Osteoblast (primary cell): ENCODE data around the gene NPEPPS. TPM values are rescaled to one million over a fixed set of nuclear protein-coding genes. Genes with fewer than 3 reads are reported as not detected.
A peak's percentile ranks its signal among the peaks of the same experiment; 100 is the strongest.

Source experiments
- DNase-seq: peaks from one replicate; pipeline ENCODE4 v3.0.0; 2011; ENCODE audit warnings: low spot score, mixed read lengths; ENCODE audit not compliant: insufficient read length; ENCODE audit errors: missing footprints
- H2AFZ ChIP-seq: 2 replicates; pipeline ENCODE4 v1.6.0; 2011; ENCODE audit warnings: mild to moderate bottlenecking, low read length
- H3K27ac ChIP-seq: 2 replicates; pipeline ENCODE4 v1.5.1; 2011; ENCODE audit warnings: mild to moderate bottlenecking, low read depth, low read length, moderate library complexity
- H3K27me3 ChIP-seq: 2 replicates; pipeline ENCODE4 v1.6.0; 2012; ENCODE audit warnings: mild to moderate bottlenecking, control low read depth, inconsistent platforms, low read length, moderate library complexity; ENCODE audit not compliant: insufficient read depth
- H3K36me3 ChIP-seq: 2 replicates; pipeline ENCODE4 v1.5.1; 2011; ENCODE audit warnings: mild to moderate bottlenecking, low read length, control low read depth, moderate library complexity; ENCODE audit not compliant: insufficient read depth
- H3K4me1 ChIP-seq: 2 replicates; pipeline ENCODE4 v1.5.1; 2011; ENCODE audit warnings: mild to moderate bottlenecking, low read length, control low read depth, moderate library complexity; ENCODE audit not compliant: insufficient read depth
- H3K4me2 ChIP-seq: 2 replicates; pipeline ENCODE4 v1.6.0; 2011; ENCODE audit warnings: mild to moderate bottlenecking, low read length; ENCODE audit not compliant: insufficient read depth
- H3K4me3 ChIP-seq: fragments of 200-600 bp; sonication (generic); 3 replicates; pipeline ENCODE4 v1.5.1; 2012; ENCODE audit warnings: mild to moderate bottlenecking, low read length, inconsistent platforms; ENCODE audit not compliant: insufficient read depth
- H3K79me2 ChIP-seq: 2 replicates; pipeline ENCODE4 v1.6.0; 2012; ENCODE audit warnings: mild to moderate bottlenecking, low read length, control low read depth, inconsistent platforms; ENCODE audit not compliant: insufficient read depth
- H3K9me3 ChIP-seq: 2 replicates; pipeline ENCODE4 v1.5.1; 2011; ENCODE audit warnings: low read depth, low read length, control low read depth
- H4K20me1 ChIP-seq: 2 replicates; pipeline ENCODE4 v1.6.0; 2012; ENCODE audit warnings: mild to moderate bottlenecking, low read length, control low read depth; ENCODE audit not compliant: insufficient read depth
- CTCF ChIP-seq: IDR thresholded peaks from 2 replicates; pipeline ENCODE4 v1.5.1; 2011; ENCODE audit warnings: mild to moderate bottlenecking, low read depth, low read length, moderate library complexity; ENCODE audit errors: extremely low read depth
- small RNA-seq: library from RNA; depleted of rRNA; stranded (forward); fragments of <200 nt; gene quantifications from one replicate; pipeline ENCODE3, GENCODE V24; 2012
- total RNA-seq: library from RNA; depleted of rRNA; stranded (reverse); fragments of >200 nt; gene quantifications from 2 replicates; pipeline ENCODE4 v1.2.3, GENCODE V29; 2012

NPEPPS gene
- total RNA-seq, 1 donor, result 104 TPM

GRCh38 chr17:47665655-47666054, 134.7 kb downstream of the NPEPPS start:
- Histone ChIP-seq H3K27ac (no peak overlapping the region), H2AFZ (no peak overlapping the region), H3K4me3 (no peak overlapping the region), H3K79me2 (peaks cover 43% of the 10 kb centered on the region), H3K36me3 (peaks cover 96% of the 10 kb centered on the region), H3K27me3 (no peaks in the 10 kb centered on the region), H3K4me2 (no peak overlapping the region), H3K9me3 (no peaks in the 10 kb centered on the region), H4K20me1 (peaks cover 33% of the 10 kb centered on the region), H3K4me1 (peaks cover 7% of the 10 kb centered on the region)
- peak; percentile 36 for DNase-seq
- TF ChIP-seq CTCF, result no peak

DNA sequence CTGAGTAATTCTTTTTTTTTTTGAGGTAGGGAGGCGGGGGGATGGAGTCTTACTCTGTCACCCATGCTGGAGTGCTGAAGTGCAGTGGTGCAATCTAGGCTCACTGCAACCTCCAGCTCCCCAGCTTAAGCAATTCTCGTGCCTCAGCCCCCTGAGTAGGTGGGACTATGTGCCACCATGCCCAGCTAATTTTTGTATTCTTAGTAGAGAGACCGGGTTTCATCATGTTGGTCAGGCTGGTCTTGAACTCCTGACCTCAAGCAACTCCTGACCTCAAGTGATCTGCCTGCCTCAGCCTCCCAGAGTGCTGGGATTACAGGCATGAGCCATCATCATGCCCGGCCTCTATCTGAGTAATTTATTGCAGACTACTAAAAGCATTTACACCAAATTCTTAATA, 138.2 kb downstream of the NPEPPS start:
- H3K36me3 ChIP-seq, result peaks cover 96% of the 10 kb centered on the region
- no peak for TF ChIP-seq CTCF
- H4K20me1 ChIP-seq, result peaks cover 37% of the 10 kb centered on the region
- no peak overlapping the region for H3K27ac ChIP-seq
- H3K27me3 ChIP-seq, result no peaks in the 10 kb centered on the region
- H2AFZ ChIP-seq, result no peak overlapping the region
- DNase-seq, result no peak
- H3K4me2 ChIP-seq, result no peak overlapping the region
- H3K9me3 ChIP-seq, result no peaks in the 10 kb centered on the region
- peaks cover 7% of the 10 kb centered on the region for H3K4me1 ChIP-seq
- H3K79me2 ChIP-seq, result peaks cover 43% of the 10 kb centered on the region
- H3K4me3 ChIP-seq, result no peak overlapping the region

GRCh38 chr17:47670064-47670463, 139.2 kb downstream of the NPEPPS start:
- DNase-seq, result no peak
- H4K20me1 ChIP-seq, result peaks cover 27% of the 10 kb centered on the region
- peaks cover 96% of the 10 kb centered on the region for H3K36me3 ChIP-seq
- TF ChIP-seq CTCF, result no peak
- no peak overlapping the region for H2AFZ ChIP-seq
- no peak overlapping the region for H3K4me2 ChIP-seq
- peaks cover 7% of the 10 kb centered on the region for H3K4me1 ChIP-seq
- no peak overlapping the region for H3K4me3 ChIP-seq
- no peak overlapping the region for H3K27ac ChIP-seq
- no peaks in the 10 kb centered on the region for H3K9me3 ChIP-seq
- H3K79me2 ChIP-seq, result peaks cover 38% of the 10 kb centered on the region
- H3K27me3 ChIP-seq, result no peaks in the 10 kb centered on the region

Small RNA genes lying within 50 kb of the gene (small RNA-seq; reads per million reads assigned to genes)
- gene RF00019, result not detected

Other genes starting within 250 kb of the NPEPPS start
- 5.3 and 6.9 TPM in 2 replicates for gene EFCAB13, start 207.2 kb upstream of the NPEPPS start, total RNA-seq
- gene KPNB1, start 118.8 kb downstream of the NPEPPS start, total RNA-seq, result 331 and 351 TPM in 2 replicates
- gene TBKBP1, start 163.1 kb downstream of the NPEPPS start, total RNA-seq, result 11.8 and 11.9 TPM in 2 replicates
- not detected in 2 replicates for gene TBX21, start 202.1 kb downstream of the NPEPPS start, total RNA-seq